HL-60/S4 (cell line): ENCODE data around the gene VAMP4.

Source experiments
- in situ Hi-C: fragments of 300-500 bp; cut with MboI; formaldehyde crosslinking; loops from 2 replicates; pipeline ENCODE4 v1.14.3; 2022; ENCODE audit warnings: low sequenced_read_pairs

The VAMP4 gene

DNA sequence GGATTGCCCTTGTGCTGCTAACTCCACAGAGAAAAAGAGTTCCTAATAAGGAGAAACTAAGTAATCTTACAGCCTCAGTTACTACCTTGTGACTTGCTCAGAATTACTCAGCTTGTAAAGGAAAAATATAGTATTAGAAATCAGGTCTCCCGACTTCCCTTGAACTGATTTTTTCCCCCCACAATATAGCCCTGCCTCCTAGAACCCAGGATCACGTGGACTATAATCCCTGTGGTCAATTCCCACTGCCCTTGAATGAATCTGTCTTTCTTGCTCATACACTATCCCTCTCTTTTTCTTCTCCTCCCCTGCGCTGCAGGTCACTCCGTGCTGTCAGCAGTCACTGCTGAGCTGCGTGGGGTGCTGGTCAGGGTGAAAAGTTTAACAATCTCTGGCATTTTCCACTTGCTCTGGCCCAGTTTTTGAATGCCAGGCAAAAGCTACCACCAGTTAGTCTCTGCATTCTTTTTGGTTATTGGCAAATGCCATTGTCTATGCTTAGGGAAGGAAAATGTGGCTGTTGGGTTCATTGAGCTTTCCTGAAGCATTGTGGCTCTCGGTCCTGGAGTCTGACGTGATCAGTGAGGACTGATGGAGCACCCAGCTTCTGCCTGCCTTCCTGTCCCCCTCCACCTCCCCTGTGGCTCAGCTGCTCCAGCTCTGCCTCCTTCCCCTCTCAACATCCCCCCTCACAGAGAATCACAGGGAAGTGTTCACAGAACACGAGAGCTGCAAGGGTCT is 87.5 kb downstream of the VAMP4 start:
- in situ Hi-C loops = no loop called here

DNA sequence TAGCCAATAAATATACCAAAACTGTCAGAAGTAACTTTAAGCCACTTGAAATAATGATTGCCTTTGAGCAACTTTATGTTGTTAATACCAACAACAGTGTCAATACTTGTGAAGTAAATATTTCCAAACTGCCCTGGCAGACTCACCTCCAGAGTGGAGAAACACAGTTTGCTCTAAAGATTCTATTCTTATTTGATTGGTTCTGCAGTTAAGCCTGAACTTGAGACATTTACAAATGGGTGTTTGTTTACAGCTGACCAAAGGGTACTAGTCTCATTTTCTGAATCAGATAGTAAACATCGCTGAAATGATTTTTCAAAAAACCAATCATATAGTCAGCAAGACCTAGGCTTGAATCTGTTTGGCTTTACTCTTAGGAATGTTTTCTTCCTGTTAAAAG is 88.1 kb downstream of the VAMP4 start:
- in situ Hi-C loops = no loop called here

DNA sequence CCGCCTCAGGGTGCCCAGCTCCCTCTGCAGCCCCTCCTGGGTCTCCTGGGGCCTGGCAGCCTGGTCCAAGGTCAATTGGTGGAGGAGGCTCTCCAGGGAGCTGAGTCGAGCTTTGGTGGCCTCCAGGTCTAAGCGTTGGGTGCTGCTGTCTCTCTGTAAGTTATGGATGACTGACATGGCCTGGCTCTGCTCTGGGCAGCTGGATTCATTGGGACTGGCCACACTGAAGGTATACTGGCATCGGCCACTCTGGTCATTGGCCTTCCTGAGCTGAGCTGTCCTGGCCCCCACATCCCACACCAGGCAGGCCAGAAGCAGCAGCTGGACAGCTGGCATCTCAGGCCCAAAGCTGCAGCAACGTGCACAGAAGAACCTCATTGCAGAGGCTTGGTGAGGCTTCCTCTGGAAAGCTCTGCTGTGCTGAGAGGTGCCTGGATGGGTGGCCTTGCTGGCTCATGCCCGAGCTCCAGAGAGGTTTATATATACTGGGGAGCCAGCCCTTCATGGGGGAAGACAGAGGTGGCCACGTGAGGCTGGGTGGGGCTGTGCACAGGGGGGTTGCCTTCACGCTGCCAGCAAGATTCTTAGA is 89.5 kb downstream of the VAMP4 start, which contains the start of gene MYOC:
TSS of gene MYOC (minus strand) at position 455 of the 589 bp plus-strand sequence. CDS start at position 378, 77 bp downstream.
- in situ Hi-C loops = no loop called here
